NOMO-1 (cell line): ENCODE measurements around the gene ATP8A2.
"Not testable (repeated sequence)": the region's sequence is repeated elsewhere in the genome, so short reads cannot be mapped to it uniquely, and the experiment has no call there.

Source experiments
- DNase-seq, 2 experiments: peaks; one replicate each; lab custom pipeline; 2025; ENCODE audit not compliant: unreplicated experiment in 2 of 2; lab: John Stamatoyannopoulos, UW

Gene ATP8A2

GRCh38 chr13:26050568-26051230, 678.9 kb downstream of the ATP8A2 start:
- DNase-seq, result no peak

- no peak for DNase-seq
Observed at GRCh38 chr13:26051231-26051656, 679.5 kb downstream of the ATP8A2 start.

GRCh38 chr13:26051657-26052311, 680.0 kb downstream of the ATP8A2 start, which contains the start of gene SHISA2:
Gene SHISA2 (minus strand): TSS chr13:26052016. CDS start chr13:26050975, 1,041 bp downstream.
- peak; percentile 41 to 67 for DNase-seq

GRCh38 chr13:26052337-26052736, 680.6 kb downstream of the ATP8A2 start:
- no peak for DNase-seq

GRCh38 chr13:26053418-26053980, 681.7 kb downstream of the ATP8A2 start:
- DNase-seq, result no peak

DNA sequence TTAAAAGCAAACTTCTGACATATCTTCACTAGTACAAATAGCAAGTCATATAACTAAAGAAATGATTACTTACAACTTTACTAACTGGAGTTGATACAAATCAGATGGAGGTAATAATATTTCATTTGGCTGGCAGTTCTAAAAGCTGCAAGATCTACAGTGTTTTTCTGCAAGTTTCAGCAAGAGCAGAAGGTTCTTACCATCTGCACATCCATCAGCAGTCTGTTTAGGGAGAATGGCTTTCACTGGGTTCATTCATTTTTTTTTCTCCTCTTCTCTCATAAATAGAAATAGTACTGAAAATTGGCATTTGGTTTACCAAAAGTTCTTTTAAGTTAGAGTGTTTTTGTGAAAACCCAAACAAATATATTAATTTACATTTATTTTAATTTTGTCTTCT, 683.1 kb downstream of the ATP8A2 start:
- no peak for DNase-seq

DNA sequence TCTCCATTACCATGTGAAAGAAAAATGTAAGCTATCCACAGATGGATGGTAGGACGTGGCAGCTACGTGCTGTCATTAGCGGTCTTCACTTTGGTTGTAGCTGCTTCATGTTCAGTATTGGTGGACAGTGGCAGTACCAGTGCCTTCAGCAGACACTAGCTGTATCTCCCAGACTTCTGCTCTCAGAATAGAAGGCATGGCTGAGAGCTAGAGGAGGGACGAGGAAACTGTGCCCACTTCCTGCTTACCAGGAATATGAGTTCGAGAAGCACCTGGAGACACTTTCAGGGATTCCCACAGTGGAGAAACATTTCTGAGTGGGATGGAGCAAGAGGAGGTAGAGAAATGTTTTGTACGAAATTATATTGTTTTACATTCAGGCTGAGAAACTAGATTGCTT, 686.9 kb downstream of the ATP8A2 start:
- DNase-seq, result peak in 1 of 2 experiments; percentile 61

GRCh38 chr13:26060357-26060756, 688.6 kb downstream of the ATP8A2 start:
- no peak for DNase-seq

GRCh38 chr13:26061256-26061655, 689.5 kb downstream of the ATP8A2 start:
- no peak for DNase-seq

DNA sequence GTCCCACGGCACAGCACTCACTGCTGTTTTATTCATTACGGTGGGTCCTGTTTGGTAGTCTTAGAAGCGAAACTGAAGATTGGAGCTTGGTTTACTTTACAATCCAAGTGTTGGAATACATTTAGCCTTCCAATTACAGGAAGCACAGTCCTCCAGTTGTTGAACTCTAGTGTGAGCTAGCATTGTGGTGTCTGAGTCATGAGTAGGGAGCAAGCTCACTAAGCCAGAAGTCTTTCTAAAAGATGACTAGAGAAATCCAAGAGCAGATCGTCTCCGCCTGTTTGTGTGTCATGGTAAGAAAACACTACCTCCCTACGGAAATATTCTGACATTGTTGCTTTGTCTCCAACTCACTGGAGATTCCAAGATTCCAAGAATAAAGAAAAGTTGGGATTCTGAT, 690.2 kb downstream of the ATP8A2 start:
- no peak for DNase-seq

GRCh38 chr13:26062853-26063444, 691.2 kb downstream of the ATP8A2 start:
- DNase-seq, result peak; percentile 64 to 70

GRCh38 chr13:26066492-26066891, 694.7 kb downstream of the ATP8A2 start:
- not testable (repeated sequence) for DNase-seq

- no peak for DNase-seq
Observed at GRCh38 chr13:26067601-26068000, 695.8 kb downstream of the ATP8A2 start.

GRCh38 chr13:26068372-26068771, 696.6 kb downstream of the ATP8A2 start:
- DNase-seq, result not testable (repeated sequence)

- DNase-seq, result not testable (repeated sequence)
Observed at GRCh38 chr13:26069642-26070041, 697.9 kb downstream of the ATP8A2 start.

- DNase-seq, result no peak
Observed at GRCh38 chr13:26071691-26072090, 699.9 kb downstream of the ATP8A2 start.

DNA sequence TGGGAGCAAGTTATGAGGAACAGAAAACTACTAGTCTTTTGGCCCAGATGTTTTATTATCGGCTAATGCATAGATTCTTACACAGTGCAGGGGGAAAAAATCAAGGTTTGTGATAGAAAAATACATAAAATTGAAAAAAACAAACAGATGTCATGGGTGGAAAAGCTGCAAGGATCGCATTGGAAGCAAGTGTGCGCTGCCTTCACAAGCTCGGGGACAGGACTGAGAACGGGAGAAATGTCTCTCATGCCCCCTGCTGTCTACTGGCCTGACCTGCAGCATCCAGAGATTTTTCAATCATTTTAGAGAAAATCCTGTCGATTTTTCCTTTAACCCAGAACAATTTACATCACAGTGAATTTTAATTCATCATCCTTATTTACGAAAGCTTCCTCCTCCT, 700.6 kb downstream of the ATP8A2 start:
- not testable (repeated sequence) for DNase-seq

GRCh38 chr13:26074706-26075105, 702.9 kb downstream of the ATP8A2 start:
- no peak for DNase-seq
